GM18868 (cell line): ENCODE data around the gene SERTAD1.

ENCODE experiments used
- ATAC-seq: cut with Tn5 transposase; IDR thresholded peaks from one replicate; pipeline ENCODE4 v1.9.1; 2021; ENCODE audit warnings: mild to moderate bottlenecking, moderate library complexity; ENCODE audit not compliant: unreplicated experiment

Gene SERTAD1

GRCh38 chr19:40380199-40381037 lies 45.4 kb downstream of the SERTAD1 start:
- no peak for ATAC-seq

DNA sequence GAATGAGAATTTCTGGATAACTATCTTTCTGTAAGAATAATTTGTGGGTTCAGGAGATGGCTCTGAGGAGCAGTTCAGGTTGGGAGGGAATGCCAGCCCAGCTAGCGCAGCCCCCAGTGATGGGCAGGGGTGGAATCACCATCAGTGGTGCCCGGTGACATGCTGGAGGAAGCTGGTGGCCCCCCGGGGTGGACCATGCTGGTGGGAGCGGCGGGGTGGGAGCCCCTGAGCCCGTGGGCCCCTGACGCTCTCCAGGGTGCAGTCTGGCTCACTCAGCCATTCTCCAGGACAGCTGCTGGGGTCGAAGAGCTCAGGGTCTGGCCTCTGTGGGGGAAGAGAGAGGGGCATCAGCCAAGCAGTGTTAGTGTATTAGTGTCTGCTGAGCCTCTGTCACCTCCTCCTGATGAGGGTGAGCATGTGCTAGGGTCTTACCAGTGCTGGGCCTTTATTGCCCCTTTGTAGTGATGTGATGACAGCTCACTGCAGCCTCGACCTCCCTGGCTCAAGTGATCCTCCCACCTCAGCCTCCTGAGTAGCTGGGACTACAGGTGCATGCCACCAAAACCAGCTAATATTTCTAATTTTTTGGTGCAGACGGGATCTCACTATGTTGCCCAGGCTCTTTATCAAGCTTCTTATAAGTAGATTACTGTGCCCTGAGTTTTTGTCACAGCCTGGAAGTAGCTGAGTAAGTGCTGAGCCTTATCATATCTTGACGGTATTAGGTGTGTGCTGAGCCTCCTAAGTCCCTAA lies 46.2 kb downstream of the SERTAD1 start:
- no peak for ATAC-seq

GRCh38 chr19:40378509-40378908 lies 47.3 kb downstream of the SERTAD1 start:
- ATAC-seq: no peak

- ATAC-seq: no peak
Observed at GRCh38 chr19:40377876-40378385, 47.9 kb downstream of the SERTAD1 start.

DNA sequence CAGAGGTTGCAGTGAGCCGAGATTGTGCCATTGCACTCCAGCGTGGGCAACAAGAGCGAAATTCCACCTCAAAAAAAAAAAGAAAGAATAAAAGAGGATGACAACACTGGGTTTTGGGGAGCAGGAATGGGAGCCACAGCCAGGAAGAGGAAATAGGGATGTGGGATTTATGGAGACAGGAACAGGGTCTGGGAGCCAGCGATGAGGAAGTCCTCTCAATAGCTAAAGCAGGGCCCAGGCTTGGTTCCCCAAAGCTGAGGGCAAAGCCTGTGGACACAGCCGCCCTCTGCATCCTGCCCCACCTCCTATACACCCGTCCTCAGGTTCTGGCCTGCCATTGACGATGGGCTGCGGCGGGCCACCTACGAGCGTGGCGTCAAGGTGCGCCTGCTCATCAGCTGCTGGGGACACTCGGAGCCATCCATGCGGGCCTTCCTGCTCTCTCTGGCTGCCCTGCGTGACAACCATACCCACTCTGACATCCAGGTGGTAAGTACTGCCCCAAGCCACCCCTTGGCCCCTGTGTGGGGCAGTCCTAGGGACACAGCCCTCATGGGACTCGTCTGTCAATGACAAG lies 49.4 kb downstream of the SERTAD1 start:
- no peak for ATAC-seq

DNA sequence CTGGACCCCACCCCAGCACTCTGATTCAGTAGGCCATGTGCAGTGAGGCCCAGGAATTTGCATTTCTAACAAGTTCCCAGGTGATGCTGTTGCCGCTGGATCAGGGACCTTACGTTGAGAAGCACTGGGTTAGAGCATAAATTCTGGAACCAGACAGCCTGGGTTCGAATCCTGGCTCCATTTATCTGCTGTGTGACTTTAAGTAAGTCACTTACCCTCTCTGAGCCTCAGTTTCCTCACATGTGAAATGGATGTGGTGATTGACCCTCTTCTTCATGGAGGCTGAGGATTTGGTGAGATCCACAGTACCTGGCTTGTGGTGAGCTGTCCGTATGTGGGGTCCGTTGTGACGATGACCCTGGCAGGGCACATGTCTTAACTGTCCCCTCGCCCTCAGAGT lies 51.7 kb downstream of the SERTAD1 start:
- ATAC-seq: no peak

- ATAC-seq: no peak
Observed at GRCh38 chr19:40371802-40372122, 54.0 kb downstream of the SERTAD1 start.
